ENCODE results near the gene TNFAIP8L3.

- TF ChIP-seq POLR2AphosphoS5 (IDR thresholded peaks at IDR 0.05; ENCODE audit: low read depth, low read length) (no peak), TAF1 (IDR thresholded peaks at IDR 0.05; ENCODE audit: borderline replicate concordance, low read depth, low read length) (no peak), POLR2A (IDR thresholded peaks at IDR 0.05; ENCODE audit: low read depth, low read length) (no peak)
Observed at GRCh38 chr15:51089699-51090453, 4.8 kb downstream of the TNFAIP8L3 start.

Data from GM12892 (cell line).